Kidney capillary endothelial cell (primary cell): ENCODE results near the gene VPS37D.
"Not testable (repeated sequence)": the region's sequence is repeated elsewhere in the genome, so short reads cannot be mapped to it uniquely, and the experiment has no call there.

Experiments used
- DNase-seq: peaks from one replicate; pipeline ENCODE4 v3.0.0-alpha.2; 2018; ENCODE audit warnings: low spot score

The VPS37D gene

GRCh38 chr7:73646785-73647724, 20.6 kb upstream of the VPS37D start:
- no peak for DNase-seq

- DNase-seq, result no peak
Observed at GRCh38 chr7:73647725-73648592, 19.7 kb upstream of the VPS37D start.

DNA sequence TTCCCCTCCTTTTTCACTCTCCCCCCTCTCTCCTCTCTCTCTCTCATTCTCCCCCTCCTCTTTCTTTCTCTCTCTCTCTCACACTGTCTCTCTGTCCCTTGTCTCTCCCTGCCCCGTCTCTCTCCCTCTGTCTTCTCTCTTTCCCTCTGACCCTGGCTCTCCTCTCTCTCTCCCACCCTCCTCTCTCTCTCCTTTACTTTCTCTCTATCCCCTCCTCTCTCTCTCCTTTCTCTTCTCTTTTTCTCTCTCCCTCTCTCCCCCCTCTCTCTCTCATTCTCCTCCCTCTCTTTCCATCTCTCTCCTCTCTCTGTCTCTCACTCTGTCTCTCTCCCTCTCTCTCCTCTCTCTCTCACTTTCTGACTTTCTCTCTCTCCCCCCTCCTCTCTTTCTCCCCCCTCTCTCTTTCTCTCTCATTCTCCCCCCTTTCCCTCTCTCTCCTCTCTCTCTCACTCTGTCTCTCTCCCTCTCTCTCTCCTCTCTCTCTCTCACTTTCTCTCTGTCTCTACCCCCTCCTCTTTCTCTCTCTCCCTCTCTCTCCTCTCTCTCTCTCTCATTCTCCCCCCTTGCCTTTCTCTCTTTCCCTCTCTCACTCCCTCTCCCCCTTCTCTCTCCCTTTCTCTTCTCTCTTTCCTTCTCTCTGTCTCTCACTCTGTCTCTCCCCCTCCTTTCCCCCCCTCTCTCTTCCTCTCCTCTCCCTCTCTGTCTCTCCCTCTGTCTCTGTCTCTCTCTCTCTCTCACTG, 18.9 kb upstream of the VPS37D start:
- no peak for DNase-seq

- DNase-seq, result no peak
Observed at GRCh38 chr7:73649576-73649975, 18.1 kb upstream of the VPS37D start.

GRCh38 chr7:73650524-73650923, 17.1 kb upstream of the VPS37D start:
- DNase-seq, result no peak

GRCh38 chr7:73652541-73652949, 15.1 kb upstream of the VPS37D start:
- no peak for DNase-seq

DNA sequence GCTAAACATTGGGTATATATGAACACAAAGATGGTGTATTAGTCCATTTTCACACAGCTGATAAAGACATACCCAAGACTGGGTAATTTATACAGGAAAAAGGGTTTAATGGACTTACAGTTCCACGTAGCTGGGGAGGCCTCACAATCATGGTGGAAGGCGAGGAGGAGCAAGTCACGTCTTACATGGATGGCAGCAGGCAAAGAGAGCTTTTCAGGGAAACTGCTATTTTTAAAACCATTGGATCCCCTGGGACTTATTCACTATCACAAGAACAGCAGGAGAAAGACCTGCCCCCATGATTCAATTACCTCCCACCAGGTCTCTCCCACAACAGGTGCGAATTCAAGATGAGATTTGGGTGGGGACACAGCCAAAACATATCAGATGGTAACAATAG, 12.3 kb upstream of the VPS37D start:
- not testable (repeated sequence) for DNase-seq

DNA sequence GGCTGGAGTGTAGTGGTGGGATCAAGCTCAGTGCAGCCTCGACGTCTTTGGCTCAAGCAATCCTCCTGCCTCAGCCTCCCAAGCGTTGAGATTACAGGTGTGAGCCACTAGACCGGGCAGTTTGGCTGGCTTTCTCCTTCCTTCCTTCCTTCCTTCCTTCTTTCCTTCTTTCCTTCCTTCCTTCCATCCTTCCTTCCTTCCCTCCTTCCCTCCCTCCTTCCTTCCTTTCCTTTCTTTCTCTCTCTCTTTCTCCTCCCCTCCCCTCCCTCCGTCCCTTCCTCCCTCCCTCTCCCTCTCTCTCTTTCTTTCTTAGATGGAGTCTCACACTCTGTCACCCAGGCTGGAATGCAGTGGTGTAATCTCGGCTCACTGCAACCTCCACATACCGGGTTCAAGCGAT, 7.6 kb upstream of the VPS37D start:
- DNase-seq, result no peak

GRCh38 chr7:73660594-73660993, 7.0 kb upstream of the VPS37D start:
- not testable (repeated sequence) for DNase-seq

- no peak for DNase-seq
Observed at GRCh38 chr7:73663033-73663432, 4.6 kb upstream of the VPS37D start.

DNA sequence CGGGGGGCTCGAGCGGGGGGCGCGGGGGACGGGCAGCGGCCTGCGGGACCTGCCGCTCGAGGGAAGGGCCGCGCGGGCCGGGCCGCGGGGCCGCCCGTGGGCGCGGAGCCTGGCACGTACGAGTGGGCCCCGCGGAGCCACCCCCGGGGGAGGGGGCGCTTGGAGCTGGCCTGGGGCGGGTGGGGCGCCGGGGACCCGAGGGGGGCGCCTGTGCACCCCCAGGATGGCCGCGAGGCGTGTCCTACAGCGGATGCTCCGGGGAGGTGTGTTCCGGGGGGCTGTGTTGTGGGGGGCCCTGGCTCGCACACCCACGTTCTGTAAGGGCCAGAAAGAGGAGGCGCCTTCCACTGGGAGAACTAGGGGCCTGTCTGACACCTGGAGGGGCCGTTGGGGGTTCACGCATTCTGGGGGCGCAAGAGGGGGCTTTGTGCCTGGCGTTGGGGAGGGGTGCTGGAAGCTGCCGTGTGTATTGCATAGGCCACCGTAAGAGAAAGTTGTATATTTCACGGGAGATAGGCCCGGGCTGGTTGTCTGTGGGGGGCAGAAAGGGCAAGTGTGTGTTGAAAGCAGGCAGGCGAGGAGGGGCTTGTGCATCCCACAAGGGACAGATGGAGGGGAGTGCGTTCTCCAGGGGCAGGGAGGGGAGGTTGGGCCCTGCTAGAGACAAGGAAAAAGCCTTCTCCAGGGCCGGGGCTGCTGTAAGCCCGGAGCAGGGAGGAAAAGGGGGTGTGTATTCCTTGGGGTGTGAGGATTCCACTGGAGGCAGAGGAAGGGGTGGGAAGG, 663 bp downstream of the VPS37D start:
- no peak for DNase-seq

DNA sequence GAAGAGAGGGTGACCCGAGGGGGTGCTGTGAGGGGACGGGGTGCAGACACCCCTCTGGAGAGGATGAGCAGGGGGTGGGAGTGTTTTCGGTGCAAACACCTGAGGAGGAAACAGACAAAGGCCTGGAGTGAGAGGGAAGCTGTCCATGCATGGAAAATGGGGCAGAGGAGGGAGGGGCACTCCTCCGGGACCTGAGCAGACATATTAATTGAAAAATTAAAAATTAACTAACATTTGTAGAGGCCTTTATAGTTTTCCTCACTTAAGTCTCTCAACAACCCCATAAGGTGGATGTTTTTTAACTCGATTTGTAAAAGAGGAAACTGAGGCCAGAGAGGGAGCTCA, 1.2 kb downstream of the VPS37D start:
- DNase-seq, result no peak

DNA sequence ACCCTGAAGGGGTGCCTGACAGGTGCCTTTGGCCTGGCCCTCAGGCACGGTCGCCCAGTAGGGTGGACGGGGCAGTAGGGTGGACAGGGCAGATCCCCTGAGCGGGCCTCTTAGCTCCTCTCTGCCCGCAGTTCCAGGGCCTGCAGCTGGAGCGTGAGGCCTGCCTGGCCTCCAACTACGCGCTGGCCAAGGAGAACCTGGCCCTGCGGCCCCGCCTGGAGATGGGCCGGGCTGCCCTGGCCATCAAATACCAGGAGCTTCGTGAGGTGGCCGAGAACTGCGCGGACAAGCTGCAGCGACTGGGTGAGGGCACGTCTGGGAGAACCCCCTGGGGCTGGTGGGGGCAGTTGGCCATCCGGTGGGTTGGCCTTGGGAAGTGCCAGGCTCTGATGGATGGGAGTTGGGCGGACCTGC, 1.7 kb downstream of the VPS37D start:
- no peak for DNase-seq

GRCh38 chr7:73669858-73670385, 2.3 kb downstream of the VPS37D start:
- DNase-seq, result no peak

- DNase-seq, result no peak
Observed at GRCh38 chr7:73671322-73671661, 3.7 kb downstream of the VPS37D start.

DNA sequence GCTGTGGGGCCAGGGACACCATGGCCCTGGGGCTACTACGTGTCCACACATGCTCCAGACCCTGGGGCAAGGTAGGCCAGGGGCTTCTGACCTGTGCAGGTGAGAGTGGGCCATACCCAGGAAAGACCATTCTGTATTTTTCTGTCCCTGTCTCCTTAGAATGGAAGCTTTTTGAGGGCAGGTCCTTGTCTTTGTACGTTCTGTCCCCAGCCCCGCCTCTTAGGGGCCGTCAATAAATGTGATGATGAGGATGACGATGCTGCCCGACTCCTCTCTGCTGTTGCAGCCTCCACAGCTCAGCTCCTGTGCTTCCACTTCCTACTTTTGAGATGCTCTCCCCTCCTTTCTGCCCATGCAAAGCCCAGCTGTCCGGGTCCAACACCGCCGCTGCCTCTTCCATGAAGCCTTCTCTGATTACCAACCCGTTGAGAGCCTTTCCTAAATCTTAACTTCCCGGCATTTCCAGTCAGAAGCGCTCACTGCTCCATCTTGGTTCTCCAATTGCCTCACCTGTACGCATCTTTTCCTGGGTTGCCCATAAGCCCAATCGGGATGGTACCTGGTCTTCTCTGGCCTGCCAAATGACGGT, 4.3 kb downstream of the VPS37D start:
- DNase-seq, result no peak

DNA sequence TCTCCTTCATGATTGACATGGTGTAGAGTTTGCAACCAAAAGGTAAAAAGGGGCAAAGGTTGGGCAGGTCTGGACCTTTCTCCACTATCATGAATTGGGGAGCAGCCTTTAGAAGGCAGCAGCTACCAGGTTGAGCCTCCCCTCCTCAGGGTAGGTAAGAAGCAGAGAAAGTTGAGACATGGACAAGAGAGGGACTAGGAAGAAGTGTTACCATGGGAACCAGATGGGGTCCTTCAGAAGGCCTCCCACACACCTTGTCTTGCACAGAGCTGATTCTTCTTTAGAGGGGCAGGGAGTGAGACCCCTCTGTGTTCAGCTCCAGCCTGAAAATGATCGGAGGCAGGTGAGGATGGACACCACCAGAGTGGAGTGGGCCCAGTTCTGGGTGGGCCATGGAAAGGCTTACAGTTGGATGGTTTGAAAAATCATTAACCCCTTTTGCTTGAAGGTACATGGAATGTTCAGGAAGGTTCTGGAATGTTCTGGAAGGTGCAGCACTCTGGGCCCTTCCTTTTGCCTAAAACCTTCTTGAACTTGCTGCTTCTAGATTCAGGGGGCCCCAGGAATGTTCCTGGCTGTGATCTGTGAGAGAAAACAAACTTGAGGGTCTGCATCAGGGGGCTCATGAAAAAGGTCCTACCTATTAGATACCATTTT, 7.0 kb downstream of the VPS37D start:
- DNase-seq, result no peak

DNA sequence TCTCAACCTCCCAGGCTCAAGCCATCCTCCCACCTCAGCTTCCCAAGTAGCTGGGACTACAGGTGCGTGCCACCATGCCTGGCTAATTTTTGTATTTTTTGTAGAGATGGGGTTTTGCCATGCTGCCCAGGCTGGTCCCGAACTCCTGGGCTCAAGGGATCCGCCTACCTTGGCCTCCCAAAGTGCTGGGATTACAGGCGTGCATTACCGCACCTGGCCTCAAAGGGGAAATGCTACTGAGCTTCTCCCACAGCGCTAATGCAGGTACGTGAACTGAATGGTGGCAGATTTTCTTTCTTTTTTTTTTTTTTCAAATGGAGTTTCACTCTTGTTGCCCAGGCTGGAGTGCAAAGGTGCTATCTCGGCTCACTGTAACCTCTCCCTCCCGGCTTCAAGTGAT, 8.4 kb downstream of the VPS37D start:
- DNase-seq, result not testable (repeated sequence)

- no peak for DNase-seq
Observed at GRCh38 chr7:73678862-73679261, 11.2 kb downstream of the VPS37D start.

GRCh38 chr7:73679709-73680108, 12.1 kb downstream of the VPS37D start:
- DNase-seq, result no peak
